Hepatic stellate cell (primary cell): ENCODE data around the gene PIP4K2A.
"Not testable (repeated sequence)": the region's sequence is repeated elsewhere in the genome, so short reads cannot be mapped to it uniquely, and the experiment has no call there.

Experiments
- DNase-seq: peaks from one replicate; pipeline ENCODE4 v3.0.0; 2011; ENCODE audit warnings: low spot score

The PIP4K2A gene

GRCh38 chr10:22554461-22555182, 159.8 kb downstream of the PIP4K2A start:
- DNase-seq, result peak; percentile 43

- no peak for DNase-seq
These were observed 160.9 kb downstream of the PIP4K2A start for GRCh38 chr10:22553452-22553995.

- no peak for DNase-seq
These were observed 161.4 kb downstream of the PIP4K2A start for GRCh38 chr10:22552888-22553378.

- DNase-seq, result no peak
These were observed 162.6 kb downstream of the PIP4K2A start for GRCh38 chr10:22551681-22552365.

GRCh38 chr10:22550732-22551131, 163.6 kb downstream of the PIP4K2A start:
- DNase-seq, result peak; percentile 17

GRCh38 chr10:22548344-22548743, 166.0 kb downstream of the PIP4K2A start:
- no peak for DNase-seq

- DNase-seq, result no peak
These were observed 168.7 kb downstream of the PIP4K2A start for GRCh38 chr10:22545643-22546042.

GRCh38 chr10:22544325-22545068, 169.9 kb downstream of the PIP4K2A start:
- DNase-seq, result no peak

- DNase-seq, result no peak
These were observed 171.6 kb downstream of the PIP4K2A start for GRCh38 chr10:22542773-22543172.

GRCh38 chr10:22541900-22542299, 172.5 kb downstream of the PIP4K2A start:
- no peak for DNase-seq

GRCh38 chr10:22539579-22540298, 174.6 kb downstream of the PIP4K2A start:
- no peak for DNase-seq

GRCh38 chr10:22537810-22538209, 176.6 kb downstream of the PIP4K2A start:
- DNase-seq, result no peak

- no peak for DNase-seq
These were observed 177.8 kb downstream of the PIP4K2A start for GRCh38 chr10:22536620-22537019.

- peak; percentile 18 for DNase-seq
These were observed 179.4 kb downstream of the PIP4K2A start for GRCh38 chr10:22534849-22535604.

GRCh38 chr10:22531441-22531840, 182.9 kb downstream of the PIP4K2A start:
- DNase-seq, result no peak

- no peak for DNase-seq
These were observed 183.4 kb downstream of the PIP4K2A start for GRCh38 chr10:22531008-22531407.

GRCh38 chr10:22527520-22527919, 186.9 kb downstream of the PIP4K2A start:
- DNase-seq, result no peak

GRCh38 chr10:22524333-22524732, 190.0 kb downstream of the PIP4K2A start:
- not testable (repeated sequence) for DNase-seq

GRCh38 chr10:22520645-22521044, 193.7 kb downstream of the PIP4K2A start:
- DNase-seq, result not testable (repeated sequence)

GRCh38 chr10:22518167-22518724, 196.1 kb downstream of the PIP4K2A start:
- DNase-seq, result no peak

- DNase-seq, result no peak
These were observed 199.4 kb downstream of the PIP4K2A start for GRCh38 chr10:22515009-22515408.
